ENCODE results near the gene MAN2B2. TPM values are rescaled to one million over a fixed set of nuclear protein-coding genes. Genes with fewer than 3 reads are reported as not detected.

The MAN2B2 gene
- total and polyA plus RNA-seq, 2 of the 8 experiments (the other 6 are each of a cell fraction or from before 2014, with no cell fraction given): 3.3 to 4.0 TPM

GRCh38 chr4:6614701-6615230, 39.8 kb downstream of the MAN2B2 start:
- Histone ChIP-seq H3K56ac (replicated peaks; ENCODE audit: insufficient read length, low read depth, low read length) (no peak overlapping the region), H4K91ac (replicated peaks; ENCODE audit: insufficient read length, low read length) (no peak overlapping the region), H2BK12ac (ENCODE audit: low read depth, low read length) (no peak overlapping the region), H3K18ac (ENCODE audit: extremely low read depth, low read length) (no peak overlapping the region), H3K4me2 (ENCODE audit: insufficient read depth in 1 of 2, low read depth in 2 of 2, low read length in 2 of 2) (no peak overlapping the region), H3K27ac (ENCODE audit: low read depth, low read length) (no peak overlapping the region), H2BK5ac (ENCODE audit: low read depth, low read length) (no peak overlapping the region), H3K23ac (ENCODE audit: insufficient read length) (no peak overlapping the region), H3K14ac (ENCODE audit: insufficient read length) (no peak overlapping the region), H3K9me3 (ENCODE audit: insufficient read depth in 2 of 2, low read depth in 1 of 2, low read length in 1 of 2) (no peaks in the 10 kb centered on the region), H3K79me1 (ENCODE audit: low read depth, low read length) (no peaks in the 10 kb centered on the region), H4K20me1 (replicated peaks in 1 of 2; ENCODE audit: control insufficient read depth in 1 of 2, insufficient read depth in 2 of 2, low read length in 2 of 2) (peaks cover 0 to 4% of the 10 kb centered on the region in 2 experiments), H2BK15ac (ENCODE audit: low read length) (no peak overlapping the region), H2BK120ac (replicated peaks; ENCODE audit: low read depth, low read length) (no peak overlapping the region), H3K4ac (replicated peaks; ENCODE audit: insufficient read length, low read depth, low read length) (no peak overlapping the region), H4K5ac (ENCODE audit: insufficient read length, low read depth, low read length) (no peak overlapping the region), H3K79me2 (ENCODE audit: control insufficient read depth in 1 of 2, insufficient read depth in 2 of 2, low read length in 2 of 2) (no peaks in the 10 kb centered on the region), H3K23me2 (ENCODE audit: low read depth, low read length) (no peaks in the 10 kb centered on the region; the same call in 1 of the 2 replicates), H3K36me3 (ENCODE audit: control insufficient read depth in 2 of 4, insufficient read depth in 4 of 4, low read length in 3 of 4) (no peaks in the 10 kb centered on the region; a peak in 1 of 8 replicates), H3K9ac (replicated peaks in 1 of 4; ENCODE audit: extremely low read depth in 1 of 4, low read depth in 3 of 4, low read length in 3 of 4) (no peak overlapping the region), H2BK20ac (ENCODE audit: low read length) (no peak overlapping the region), H4K8ac (ENCODE audit: extremely low read depth, insufficient read depth, low read length) (no peak overlapping the region; the same call in 1 of the 2 replicates), H2AK5ac (ENCODE audit: low read depth, low read length) (no peak overlapping the region), H2AFZ (ENCODE audit: low read length) (no peak overlapping the region), H3K4me3 (ENCODE audit: extremely low read depth in 1 of 4, insufficient read depth in 2 of 4, low read depth in 3 of 4, low read length in 4 of 4) (no peak overlapping the region), H3K4me1 (replicated peaks in 1 of 4; ENCODE audit: control insufficient read depth in 3 of 4, insufficient read depth in 4 of 4, low read length in 3 of 4) (no peaks in the 10 kb centered on the region), H3K27me3 (replicated peaks in 1 of 4; ENCODE audit: control insufficient read depth in 3 of 4, extremely low read depth in 1 of 4, insufficient read depth in 3 of 4, low read length in 3 of 4) (no peaks in the 10 kb centered on the region)
- ChIA-PET CTCF (ENCODE audit: partially characterized antibody) (interaction anchor here (0.8 to 1.4 kb wide), 5 partner anchors 12 to 364 kb away, joined by 3 to 4 read pairs (median 3); no protein-coding TSS in a partner anchor), POLR2A (ENCODE audit: partially characterized antibody) (interaction anchor here (1.0 to 1.6 kb wide), 2 partner anchors 9 to 17 kb away, joined by 3 to 5 read pairs; no protein-coding TSS in a partner anchor)
- 84% methylated on average over 11 of the region's 11 CpGs; no CpG with 5 or more reads in 1 of the 2 experiments for WGBS, 2 experiments (ENCODE audit: extremely low coverage in 1 of 2, insufficient coverage in 1 of 2, insufficient read length in 1 of 2, insufficient replicate concordance in 2 of 2, low coverage in 1 of 2, low lambda C conversion rate in 2 of 2, missing lambda C conversion rate in 1 of 2)
- no peak for FAIRE-seq
- no peak for DNase-seq (ENCODE audit: low read depth in 1 of 2, low spot score in 2 of 2)
- no peak for TF ChIP-seq ATF2 (IDR thresholded peaks at IDR 0.05; ENCODE audit: low read length)
- no peak for TF ChIP-seq NRF1 (IDR thresholded peaks at IDR 0.05; ENCODE audit: low read depth, low read length)
- no peak for TF ChIP-seq EZH2 (IDR thresholded peaks at IDR 0.05; ENCODE audit: low read depth, low read length, severe bottlenecking)
- no peak for TF ChIP-seq EGR1 (IDR thresholded peaks at IDR 0.05; ENCODE audit: borderline replicate concordance, low read depth, low read length)

All from H1 (cell line).